Endothelial cell of umbilical vein (primary cell): ENCODE results near the gene COX8A. TPM values are rescaled to one million over a fixed set of nuclear protein-coding genes. Genes with fewer than 3 reads are reported as not detected.

ENCODE experiments used
- BruUV-seq: library from RNA; stranded (reverse); fragments of 400-500 nt; replicated peaks from 2 replicates; lab custom pipeline; 2021; lab: Mats Ljungman, UMichigan
- CTCF ChIA-PET: fragments of 300-600, 350-600 bp; sonication (Branson Sonifier 250); formaldehyde crosslinking; loops from one replicate; lab custom pipeline; 2021; ENCODE audit warnings: antibody characterized with exemption, inconsistent platforms; lab: Charles Lee
- POLR2A ChIA-PET: fragments of 300-600, 350-600 bp; sonication (Branson Sonifier 250); formaldehyde crosslinking; loops from one replicate; lab custom pipeline; 2021; ENCODE audit warnings: antibody characterized with exemption, inconsistent platforms; lab: Charles Lee
- DNase-seq: peaks from one replicate; pipeline ENCODE4 v3.0.0-alpha.2; 2011; ENCODE audit warnings: low read depth, low spot score
- FAIRE-seq: peaks from 2 replicates; lab custom pipeline; 2011; peaks lifted over from hg19 to GRCh38; lab: Jason Lieb, UNC
- H2AFZ ChIP-seq: 2 replicates; pipeline ENCODE4 v1.6.0; 2012; ENCODE audit warnings: low read depth, low read length, control low read depth, inconsistent platforms
- H3K27ac ChIP-seq: 2 replicates; pipeline ENCODE4 v1.5.1; 2011; ENCODE audit warnings: low read depth, mild to moderate bottlenecking, control low read depth, low read length, moderate library complexity; ENCODE audit not compliant: insufficient read depth
- H3K27me3 ChIP-seq, 2 experiments: 2 replicates each; pipeline versions ENCODE4 v1.6.0 to v1.6.1; 2011; ENCODE audit warnings: low read length in 2 of 2, mixed read lengths in 1 of 2; ENCODE audit not compliant: control insufficient read depth in 2 of 2, insufficient read depth in 2 of 2
- H3K36me3 ChIP-seq, 2 experiments: 2 replicates in 1 of 2; 3 replicates in 1 of 2; pipeline ENCODE4 v1.5.1; 2011; ENCODE audit warnings: low read length in 2 of 2, mild to moderate bottlenecking in 1 of 2, moderate library complexity in 1 of 2; ENCODE audit not compliant: control insufficient read depth in 2 of 2, insufficient read depth in 2 of 2; ENCODE audit errors: extremely low read depth in 1 of 2
- H3K4me1 ChIP-seq: 3 replicates; pipeline ENCODE4 v1.5.1; 2011; ENCODE audit warnings: mild to moderate bottlenecking, low read length; ENCODE audit not compliant: control insufficient read depth, insufficient read depth; ENCODE audit errors: extremely low read depth
- H3K4me2 ChIP-seq: 2 replicates; pipeline ENCODE4 v1.6.1; 2011; ENCODE audit warnings: low read length, control low read depth, mixed read lengths; ENCODE audit not compliant: insufficient read depth
- H3K4me3 ChIP-seq, 3 experiments: fragments of 200-600 bp in 1 of 3; sonication (generic), shearing (Covaris generic) in 1 of 3; replicated peaks in 1 of 3; 2 replicates each; pipeline ENCODE4 v1.5.1; 2011 to 2016; ENCODE audit warnings: control low read depth in 3 of 3, low read length in 3 of 3, mild to moderate bottlenecking in 2 of 3, inconsistent platforms in 1 of 3, low read depth in 1 of 3, moderate library complexity in 1 of 3; ENCODE audit not compliant: insufficient read depth in 1 of 3
- H3K79me2 ChIP-seq: 2 replicates; pipeline ENCODE4 v1.6.0; 2012; ENCODE audit warnings: low read length, inconsistent platforms; ENCODE audit not compliant: control insufficient read depth, insufficient read depth
- H3K9ac ChIP-seq: replicated peaks from 2 replicates; pipeline ENCODE3; 2011; ENCODE audit warnings: low read length, control low read depth; ENCODE audit not compliant: insufficient read depth; ENCODE audit errors: extremely low read depth
- H3K9me1 ChIP-seq: replicated peaks from 3 replicates; pipeline ENCODE4 v1.6.0; 2011; ENCODE audit warnings: mild to moderate bottlenecking, low read length; ENCODE audit not compliant: control insufficient read depth, insufficient read depth; ENCODE audit errors: extremely low read depth
- H3K9me3 ChIP-seq: replicated peaks from 2 replicates; pipeline ENCODE4 v1.5.1; 2012; ENCODE audit warnings: low read length, inconsistent platforms; ENCODE audit not compliant: control insufficient read depth, insufficient read depth
- H4K20me1 ChIP-seq: replicated peaks from 2 replicates; pipeline ENCODE3; 2011; ENCODE audit warnings: mild to moderate bottlenecking, low read length; ENCODE audit not compliant: control insufficient read depth, insufficient read depth; ENCODE audit errors: extremely low read depth
- CTCF ChIP-seq, 2 donors: IDR thresholded peaks; 1 replicate in 1 of 2; 2 replicates in 1 of 2; pipeline ENCODE4 v1.5.1; 2011; ENCODE audit warnings: low read length in 2 of 2, mild to moderate bottlenecking in 2 of 2, moderate library complexity in 2 of 2, control low read depth in 1 of 2, inconsistent platforms in 1 of 2, low read depth in 1 of 2; ENCODE audit not compliant: insufficient read depth in 1 of 2; ENCODE audit errors: extremely low read depth in 1 of 2
- EZH2 ChIP-seq: IDR thresholded peaks from 2 replicates; pipeline ENCODE4 v1.6.1; 2012; ENCODE audit warnings: borderline replicate concordance, low read depth, mild to moderate bottlenecking, moderate library complexity, low read length, inconsistent platforms; ENCODE audit not compliant: severe bottlenecking
- FOS ChIP-seq: IDR thresholded peaks from 2 replicates; pipeline ENCODE4 v1.6.1; 2011; ENCODE audit warnings: mild to moderate bottlenecking, low read length, moderate library complexity, borderline replicate concordance; ENCODE audit not compliant: insufficient read depth
- GATA2 ChIP-seq: IDR thresholded peaks from 2 replicates; pipeline ENCODE4 v1.7.0; 2011; ENCODE audit warnings: low read depth, mild to moderate bottlenecking, moderate library complexity, mixed read lengths, low read length; ENCODE audit not compliant: insufficient read length, insufficient read depth
- JUN ChIP-seq: IDR thresholded peaks from 2 replicates; pipeline ENCODE4 v1.6.1; 2011; ENCODE audit warnings: borderline replicate concordance, low read depth; ENCODE audit not compliant: insufficient read length, insufficient read depth
- MAX ChIP-seq: IDR thresholded peaks from 2 replicates; pipeline ENCODE4 v1.6.1; 2011; ENCODE audit not compliant: insufficient read depth, insufficient read length
- MYC ChIP-seq: IDR thresholded peaks from one replicate; pipeline ENCODE4 v1.6.1; 2011; ENCODE audit warnings: mild to moderate bottlenecking, low read depth, low read length
- POLR2A ChIP-seq: IDR thresholded peaks from 2 replicates; pipeline ENCODE4 v1.6.1; 2012; ENCODE audit warnings: low read depth, mild to moderate bottlenecking, control low read depth, low read length
- POLR2AphosphoS5 ChIP-seq: IDR thresholded peaks from 2 replicates; pipeline ENCODE4 v1.6.1; 2012; ENCODE audit warnings: low read depth, mild to moderate bottlenecking, control low read depth, low read length, moderate library complexity; ENCODE audit not compliant: insufficient read depth
- dilution Hi-C: fragments of 300-500 bp; cut with MboI; formaldehyde crosslinking; loops from one replicate; pipeline ENCODE4 v1.15.0; 2019; ENCODE audit warnings: low sequenced_read_pairs; ENCODE audit not compliant: extremely low pct_ligation_motif_present
- intact Hi-C: fragments of 100-400 bp; cut with micrococcal nuclease; formaldehyde crosslinking; loops from one replicate; pipeline ENCODE4 v1.10.0; 2022
- polyA plus RNA-seq, 4 experiments: library from polyadenylated mRNA; depleted of rRNA in 3 of 4; stranded (reverse) in 3 of 4; unstranded in 1 of 4; fragments of >200 nt; gene quantifications; 2 replicates each; pipeline versions ENCODE4 v1.2.1 to v1.2.3, GENCODE V29; 2011 to 2012; ENCODE audit warnings: missing spikeins in 1 of 4
- total RNA-seq: library from RNA; stranded (reverse); gene quantifications from 2 replicates; pipeline ENCODE4 v1.2.3, GENCODE V29; 2021

COX8A gene
- total and polyA plus RNA-seq, 2 donors (not counting 3 experiments of a cell fraction or from before 2014, with no cell fraction given), result 339 to 930 TPM

GRCh38 chr11:63997801-63998337 lies 23.4 kb downstream of the COX8A start:
- intact Hi-C loops (no loop called here), dilution Hi-C loops (no loop called here)
- Histone ChIP-seq H4K20me1 (no peaks in the 10 kb centered on the region), H3K4me1 (peaks cover 26% of the 10 kb centered on the region), H3K9me3 (no peaks in the 10 kb centered on the region), H3K36me3 (peaks cover 0 to 27% of the 10 kb centered on the region in 2 experiments), H3K27ac (no peak overlapping the region), H3K4me2 (no peak overlapping the region), H2AFZ (no peak overlapping the region), H3K4me3 (no peak overlapping the region), H3K9ac (no peak overlapping the region), H3K27me3 (no peaks in the 10 kb centered on the region), H3K9me1 (no peaks in the 10 kb centered on the region), H3K79me2 (no peaks in the 10 kb centered on the region)
- no peak for TF ChIP-seq MYC
- no peak for TF ChIP-seq EZH2
- no peak for TF ChIP-seq GATA2
- TF ChIP-seq POLR2AphosphoS5, result no peak
- no peak for TF ChIP-seq MAX
- TF ChIP-seq FOS, result no peak
- TF ChIP-seq POLR2A, result no peak
- no peak for TF ChIP-seq CTCF (IDR thresholded peaks at IDR 0.05; ENCODE audit: extremely low read depth in 1 of 2, insufficient read depth in 1 of 2, low read depth in 1 of 2, low read length in 2 of 2)
- no peak for TF ChIP-seq JUN
- ChIA-PET POLR2A (interaction anchor here (0.5 kb wide), 1 partner anchor 179 kb away, joined by 7 read pairs; no protein-coding TSS in a partner anchor), CTCF (no interaction called here)
- no TSS peak for BruUV-seq
- DNase-seq (no peak), FAIRE-seq (no peak)
